Lower leg skin (tissue), 4 donors: ENCODE measurements around the gene RAPGEF3. TPM values are rescaled to one million over a fixed set of nuclear protein-coding genes. Genes with fewer than 3 reads are reported as not detected.

ENCODE experiments used
- DNase-seq, 2 donors: peaks; one replicate each; pipeline ENCODE4 v3.0.0-alpha.2; 2019; ENCODE audit warnings: low spot score in 2 of 2
- H3K4me3 ChIP-seq: fragments of 200-600 bp; sonication (generic); 2 replicates; pipeline ENCODE4 v1.5.1; 2017; ENCODE audit warnings: mild to moderate bottlenecking, low read depth; ENCODE audit not compliant: poor library complexity, severe bottlenecking
- POLR2A ChIP-seq, 2 donors: fragments of 450-650 bp; IDR thresholded peaks; one replicate each; pipeline ENCODE4 v1.6.1; 2016 to 2017; ENCODE audit warnings: antibody characterized with exemption in 2 of 2, mild to moderate bottlenecking in 1 of 2, moderate library complexity in 1 of 2
- WGBS, 2 donors: methylation state at CpG; one replicate each; pipeline ENCODE4 v1.1.5; 2018; 5-methylcytosine and 5-hydroxymethylcytosine counted together
- intact Hi-C: fragments of 100-400 bp; cut with DNase I; formaldehyde crosslinking; loops from one replicate; pipeline ENCODE4 v1.15.0; 2023; ENCODE audit warnings: low total_unique reads
- total RNA-seq, 4 donors: library from RNA; depleted of rRNA; stranded (reverse); fragments of >200 nt; gene quantifications; one replicate each; pipeline ENCODE4 v1.1.0, GENCODE V29; 2016
- TF ChIP-seq, protein P1 (sequence below), 3 donors: fragments of 450-650 bp; IDR thresholded peaks; one replicate each; pipeline ENCODE4 v1.5.1; 2016; ENCODE audit warnings: antibody characterized with exemption in 3 of 3, mild to moderate bottlenecking in 3 of 3, moderate library complexity in 2 of 3

RAPGEF3 gene, protein sequence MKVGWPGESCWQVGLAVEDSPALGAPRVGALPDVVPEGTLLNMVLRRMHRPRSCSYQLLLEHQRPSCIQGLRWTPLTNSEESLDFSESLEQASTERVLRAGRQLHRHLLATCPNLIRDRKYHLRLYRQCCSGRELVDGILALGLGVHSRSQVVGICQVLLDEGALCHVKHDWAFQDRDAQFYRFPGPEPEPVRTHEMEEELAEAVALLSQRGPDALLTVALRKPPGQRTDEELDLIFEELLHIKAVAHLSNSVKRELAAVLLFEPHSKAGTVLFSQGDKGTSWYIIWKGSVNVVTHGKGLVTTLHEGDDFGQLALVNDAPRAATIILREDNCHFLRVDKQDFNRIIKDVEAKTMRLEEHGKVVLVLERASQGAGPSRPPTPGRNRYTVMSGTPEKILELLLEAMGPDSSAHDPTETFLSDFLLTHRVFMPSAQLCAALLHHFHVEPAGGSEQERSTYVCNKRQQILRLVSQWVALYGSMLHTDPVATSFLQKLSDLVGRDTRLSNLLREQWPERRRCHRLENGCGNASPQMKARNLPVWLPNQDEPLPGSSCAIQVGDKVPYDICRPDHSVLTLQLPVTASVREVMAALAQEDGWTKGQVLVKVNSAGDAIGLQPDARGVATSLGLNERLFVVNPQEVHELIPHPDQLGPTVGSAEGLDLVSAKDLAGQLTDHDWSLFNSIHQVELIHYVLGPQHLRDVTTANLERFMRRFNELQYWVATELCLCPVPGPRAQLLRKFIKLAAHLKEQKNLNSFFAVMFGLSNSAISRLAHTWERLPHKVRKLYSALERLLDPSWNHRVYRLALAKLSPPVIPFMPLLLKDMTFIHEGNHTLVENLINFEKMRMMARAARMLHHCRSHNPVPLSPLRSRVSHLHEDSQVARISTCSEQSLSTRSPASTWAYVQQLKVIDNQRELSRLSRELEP
- 10 to 100 TPM; 13.4 to 27.8 (median 18.9) TPM for total RNA-seq

DNA sequence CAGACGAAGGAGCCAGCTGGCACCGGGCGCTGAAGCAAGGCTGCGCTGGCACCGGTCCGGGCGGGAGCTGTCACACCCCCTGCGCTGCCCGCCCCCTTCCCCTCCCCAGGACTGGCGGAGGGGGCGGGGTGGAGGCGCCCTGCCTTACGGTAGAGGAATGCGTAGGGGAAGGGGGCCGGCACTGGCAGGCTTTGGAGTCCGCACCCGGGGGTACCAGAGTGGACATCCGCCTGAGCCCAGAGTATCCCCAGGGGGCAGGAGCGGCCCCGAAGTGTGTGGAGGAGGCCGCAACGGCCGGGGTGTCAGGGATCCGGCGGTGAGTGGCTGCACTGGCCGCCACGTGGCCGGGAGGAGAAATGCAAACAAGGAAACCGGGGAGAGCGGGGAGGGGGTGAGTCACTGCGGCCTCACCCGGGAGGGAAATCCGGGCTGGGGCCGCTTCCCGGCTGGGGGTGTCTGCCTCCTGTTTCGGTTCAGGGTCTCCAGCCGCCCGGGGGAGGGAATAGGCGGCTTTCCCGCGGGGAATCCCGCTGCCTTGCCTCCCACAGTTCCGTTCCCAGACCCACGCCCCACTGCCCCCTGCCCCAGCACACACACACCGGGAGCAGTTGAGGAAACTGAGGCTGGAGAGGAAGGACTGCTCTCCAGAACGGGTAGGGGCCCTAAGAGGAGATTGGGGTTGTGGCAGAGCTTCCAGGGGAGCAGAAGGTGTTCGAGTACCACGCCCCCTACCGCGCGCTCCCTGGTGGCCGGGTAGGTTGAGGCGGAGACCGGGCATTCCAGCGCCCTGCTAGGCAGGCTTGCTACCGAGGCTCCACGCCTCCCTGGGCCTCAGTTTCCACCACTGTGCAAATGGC lies at the start of gene RAPGEF3:
RAPGEF3 (minus strand) TSS at position 47 of the 857 bp plus-strand sequence. CDS start 324 bp downstream, outside the sequence.
- intact Hi-C loops, result no loop called here
- no peak for TF ChIP-seq POLR2A (IDR thresholded peaks at IDR 0.05)
- TF ChIP-seq, protein P1, sequence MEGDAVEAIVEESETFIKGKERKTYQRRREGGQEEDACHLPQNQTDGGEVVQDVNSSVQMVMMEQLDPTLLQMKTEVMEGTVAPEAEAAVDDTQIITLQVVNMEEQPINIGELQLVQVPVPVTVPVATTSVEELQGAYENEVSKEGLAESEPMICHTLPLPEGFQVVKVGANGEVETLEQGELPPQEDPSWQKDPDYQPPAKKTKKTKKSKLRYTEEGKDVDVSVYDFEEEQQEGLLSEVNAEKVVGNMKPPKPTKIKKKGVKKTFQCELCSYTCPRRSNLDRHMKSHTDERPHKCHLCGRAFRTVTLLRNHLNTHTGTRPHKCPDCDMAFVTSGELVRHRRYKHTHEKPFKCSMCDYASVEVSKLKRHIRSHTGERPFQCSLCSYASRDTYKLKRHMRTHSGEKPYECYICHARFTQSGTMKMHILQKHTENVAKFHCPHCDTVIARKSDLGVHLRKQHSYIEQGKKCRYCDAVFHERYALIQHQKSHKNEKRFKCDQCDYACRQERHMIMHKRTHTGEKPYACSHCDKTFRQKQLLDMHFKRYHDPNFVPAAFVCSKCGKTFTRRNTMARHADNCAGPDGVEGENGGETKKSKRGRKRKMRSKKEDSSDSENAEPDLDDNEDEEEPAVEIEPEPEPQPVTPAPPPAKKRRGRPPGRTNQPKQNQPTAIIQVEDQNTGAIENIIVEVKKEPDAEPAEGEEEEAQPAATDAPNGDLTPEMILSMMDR (IDR thresholded peaks at IDR 0.05), result no peak
- peak; percentile 73 to 97 for DNase-seq
- WGBS, 2 donors, result 4% methylated on average over 19 to 54 of the region's 57 CpGs
- peak within 1 kb of the TSS; percentile 37 for H3K4me3 ChIP-seq

DNA sequence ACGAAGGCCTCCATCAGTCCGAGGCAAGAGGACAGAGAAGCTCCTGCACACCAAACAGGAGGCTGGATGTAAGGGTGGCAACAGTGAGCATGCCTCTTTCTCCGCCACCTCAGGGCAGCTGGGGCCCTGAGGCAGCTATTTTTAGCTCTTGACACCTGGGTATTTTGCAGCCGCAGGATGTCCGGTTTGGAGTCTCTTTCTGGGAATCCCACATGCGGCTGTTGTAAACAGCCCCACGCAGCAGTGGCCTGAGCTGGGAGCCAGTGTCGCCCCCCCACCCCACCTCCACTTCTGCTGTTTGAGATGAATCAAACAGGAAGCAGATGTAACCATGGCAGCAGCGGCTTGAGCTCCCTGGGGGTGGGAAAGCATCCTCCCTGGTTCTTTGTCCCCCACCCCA lies 49.4 kb upstream of the RAPGEF3 start:
- TF ChIP-seq POLR2A (IDR thresholded peaks at IDR 0.05), result no peak
- TF ChIP-seq, protein P1 (IDR thresholded peaks at IDR 0.05), result no peak
- no peak for DNase-seq
- no peak overlapping the region for H3K4me3 ChIP-seq
- WGBS, 2 donors, result 32 to 35% methylated on average over 8 to 9 of the region's 9 CpGs
- intact Hi-C loops, result no loop called here

DNA sequence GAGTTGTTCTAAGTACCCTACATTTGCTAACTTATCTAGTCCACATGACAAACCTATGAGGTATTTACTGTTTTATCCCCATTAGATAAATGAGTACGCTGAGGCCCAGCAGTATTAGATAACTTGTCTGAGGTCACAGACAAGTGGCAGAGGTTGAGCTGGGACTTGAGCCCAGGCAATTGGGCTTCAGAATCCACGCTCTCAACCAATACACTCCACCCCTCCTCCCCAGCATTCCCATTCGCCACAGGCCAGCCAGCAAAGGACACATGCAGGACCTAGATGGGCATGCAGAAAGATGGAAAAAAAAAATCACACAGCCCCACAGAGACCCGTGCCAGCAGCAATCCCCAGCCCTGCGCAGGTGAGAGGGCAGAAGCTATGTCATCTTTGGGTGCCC lies 48.7 kb upstream of the RAPGEF3 start:
- WGBS, 2 donors, result 61 to 63% methylated on average over 5 of the region's 5 CpGs
- intact Hi-C loops, result no loop called here
- no peak for DNase-seq
- no peak for TF ChIP-seq POLR2A (IDR thresholded peaks at IDR 0.05)
- TF ChIP-seq, protein P1 (IDR thresholded peaks at IDR 0.05), result no peak
- H3K4me3 ChIP-seq, result no peak overlapping the region

DNA sequence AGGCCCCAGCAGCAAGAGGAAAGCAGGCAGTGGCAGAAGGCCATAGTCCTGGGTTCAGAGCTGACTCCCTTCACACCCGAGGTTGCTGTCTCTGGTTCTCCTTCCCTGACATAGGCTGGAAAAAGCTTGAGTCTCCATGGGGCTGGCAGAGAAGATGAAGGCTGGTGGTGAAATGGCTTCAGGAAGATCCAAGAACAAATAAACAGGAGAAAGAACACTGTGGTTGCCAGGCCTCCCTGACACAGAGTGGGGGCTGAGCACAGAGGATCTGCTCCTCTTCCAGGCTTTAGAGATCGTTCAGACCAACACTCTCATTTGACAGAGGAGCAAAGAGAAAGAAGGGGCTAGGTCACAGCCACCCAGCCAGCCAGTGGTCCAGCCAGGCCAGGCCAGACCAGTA lies 46.7 kb upstream of the RAPGEF3 start:
- intact Hi-C loops, result no loop called here
- DNase-seq, result no peak
- TF ChIP-seq POLR2A (IDR thresholded peaks at IDR 0.05), result no peak
- TF ChIP-seq, protein P1 (IDR thresholded peaks at IDR 0.05), result no peak
- no peak overlapping the region for H3K4me3 ChIP-seq
- 28 to 39% methylated on average over 2 of the region's 2 CpGs for WGBS, 2 donors

DNA sequence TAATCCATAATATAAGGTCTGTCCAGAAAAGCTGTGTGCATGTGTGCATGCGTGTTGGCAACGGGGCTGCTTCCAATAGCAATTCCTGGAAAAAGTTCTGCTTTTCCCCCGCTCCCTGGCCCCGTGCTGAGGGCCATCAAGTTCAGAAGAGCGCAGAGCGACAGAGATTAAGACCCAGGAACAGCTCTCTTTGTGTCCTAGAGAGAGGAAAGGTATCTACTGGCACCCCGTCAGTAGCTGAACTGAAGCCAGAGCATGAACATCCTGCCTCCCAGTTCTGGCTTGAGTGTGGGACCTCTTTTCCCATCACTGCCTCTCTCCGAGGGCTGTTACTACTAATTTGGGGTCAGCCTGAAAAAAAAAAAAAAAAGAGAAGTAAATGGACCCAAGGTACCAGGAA lies 45.5 kb upstream of the RAPGEF3 start:
- H3K4me3 ChIP-seq, result no peak overlapping the region
- TF ChIP-seq, protein P1 (IDR thresholded peaks at IDR 0.05), result no peak
- intact Hi-C loops, result no loop called here
- 56 to 58% methylated on average over 8 of the region's 8 CpGs for WGBS, 2 donors
- no peak for DNase-seq
